Neuron (in vitro differentiated cells): ENCODE data around the gene GPR27.

Source experiments
- H2AFZ ChIP-seq: one replicate; pipeline ENCODE4 v1.6.1; 2013; ENCODE audit warnings: low read depth, mild to moderate bottlenecking, inconsistent platforms, low read length, moderate library complexity
- H3K27me3 ChIP-seq: one replicate; pipeline ENCODE4 v1.6.1; 2013; ENCODE audit warnings: low read length; ENCODE audit not compliant: insufficient read depth
- H3K36me3 ChIP-seq: one replicate; pipeline ENCODE4 v1.6.1; 2013; ENCODE audit warnings: low read length; ENCODE audit not compliant: insufficient read depth
- H3K4me1 ChIP-seq: one replicate; pipeline ENCODE4 v1.6.1; 2013; ENCODE audit warnings: low read length; ENCODE audit not compliant: insufficient read depth
- H3K4me3 ChIP-seq: 2 replicates; pipeline ENCODE4 v1.5.1; 2013; ENCODE audit warnings: mild to moderate bottlenecking, low read length, moderate library complexity
- H3K9me3 ChIP-seq: one replicate; pipeline ENCODE4 v1.6.1; 2013; ENCODE audit warnings: low read length

Gene GPR27

GRCh38 chr3:71784201-71784913 is 30.7 kb downstream of the GPR27 start:
- Histone ChIP-seq H3K4me1 (peaks cover 13% of the 10 kb centered on the region), H3K36me3 (no peaks in the 10 kb centered on the region), H3K9me3 (no peaks in the 10 kb centered on the region), H2AFZ (no peak overlapping the region), H3K27me3 (peaks cover 71% of the 10 kb centered on the region), H3K4me3 (no peak overlapping the region)

DNA sequence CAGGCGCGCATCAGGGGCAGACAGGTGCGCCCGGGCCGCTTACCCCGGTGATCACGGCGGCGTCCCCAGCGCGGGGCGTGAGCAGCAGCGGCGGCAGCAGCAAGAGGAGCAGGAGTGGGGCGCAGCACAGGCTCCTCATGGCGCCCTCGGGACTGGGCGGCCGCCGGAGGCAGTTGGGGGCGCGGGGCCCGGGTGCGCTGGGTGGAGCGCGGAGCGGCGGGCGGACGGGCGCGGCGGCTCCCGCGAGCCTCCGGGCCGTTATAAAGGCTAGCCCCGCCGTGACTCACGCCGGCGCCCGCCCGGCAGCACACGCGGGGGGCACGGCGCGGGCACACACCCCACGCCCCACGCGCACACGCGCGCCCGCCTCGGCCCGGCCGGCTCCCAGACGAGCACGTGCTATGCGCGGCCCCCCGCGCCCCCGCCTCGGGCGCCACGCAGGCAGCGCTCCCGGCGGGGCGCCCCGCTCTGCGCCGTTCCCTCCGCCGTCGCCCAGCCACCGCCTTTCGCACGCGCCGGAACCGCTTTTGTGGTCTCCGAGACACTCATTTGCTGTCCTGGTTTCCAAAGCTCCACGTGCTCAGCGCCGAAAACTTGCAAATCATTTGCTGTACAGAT is 31.4 kb downstream of the GPR27 start, which contains the start of gene PROK2:
Gene PROK2 (minus strand): TSS at position 235 of the 618 bp plus-strand sequence. CDS start 96 bp downstream, at position 139.
- no peaks in the 10 kb centered on the region for H3K9me3 ChIP-seq
- H2AFZ ChIP-seq, result no peak within 1 kb of the TSS
- no peak within 1 kb of the TSS for H3K4me3 ChIP-seq
- H3K4me1 ChIP-seq, result peaks cover 13% of the 10 kb centered on the region
- peaks cover 73% of the 10 kb centered on the region for H3K27me3 ChIP-seq
- no peaks in the 10 kb centered on the region for H3K36me3 ChIP-seq

GRCh38 chr3:71785532-71786216 is 32.0 kb downstream of the GPR27 start:
- Histone ChIP-seq H3K9me3 (no peaks in the 10 kb centered on the region), H3K4me3 (no peak overlapping the region), H2AFZ (no peak overlapping the region), H3K27me3 (peaks cover 67% of the 10 kb centered on the region), H3K36me3 (no peaks in the 10 kb centered on the region), H3K4me1 (peaks cover 13% of the 10 kb centered on the region)

DNA sequence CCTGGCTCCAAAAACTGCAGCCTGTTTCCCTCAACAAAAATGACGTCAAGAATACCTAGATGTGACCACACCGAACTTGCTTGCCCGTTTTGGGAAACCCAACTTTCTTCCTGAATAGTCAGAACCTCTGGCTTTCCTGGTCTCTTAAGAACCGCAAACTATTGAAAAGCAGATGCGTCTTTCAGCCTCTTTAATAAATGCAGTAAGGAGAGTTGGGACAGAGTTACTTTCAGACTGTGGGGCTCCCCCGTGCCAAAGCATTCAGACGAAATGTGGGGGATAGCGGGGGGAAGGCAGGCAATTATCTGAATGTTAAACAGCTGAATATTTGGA is 32.5 kb downstream of the GPR27 start:
- no peaks in the 10 kb centered on the region for H3K9me3 ChIP-seq
- H3K27me3 ChIP-seq, result peaks cover 64% of the 10 kb centered on the region
- no peaks in the 10 kb centered on the region for H3K36me3 ChIP-seq
- H3K4me3 ChIP-seq, result no peak overlapping the region
- H2AFZ ChIP-seq, result no peak overlapping the region
- H3K4me1 ChIP-seq, result peaks cover 13% of the 10 kb centered on the region

DNA sequence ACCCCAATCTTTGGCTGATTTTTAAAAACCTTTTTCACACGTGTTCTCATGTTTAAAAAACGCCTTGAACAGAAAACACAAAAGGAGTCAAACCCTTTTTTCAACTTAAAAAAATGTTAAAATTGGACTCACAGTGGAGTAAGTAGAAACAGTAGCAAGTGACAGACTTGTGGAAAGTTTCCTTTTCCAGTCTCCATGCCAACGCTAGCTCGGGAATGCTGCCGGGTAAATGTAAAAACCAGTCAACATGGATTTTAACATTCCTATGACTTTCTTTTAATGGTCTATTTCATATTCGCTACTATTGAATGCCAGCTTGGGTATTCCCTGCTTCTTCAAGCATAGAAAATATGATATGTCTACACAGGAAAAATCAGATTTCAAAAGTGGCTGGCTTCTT is 32.9 kb downstream of the GPR27 start:
- H2AFZ ChIP-seq, result no peak overlapping the region
- H3K4me3 ChIP-seq, result no peak overlapping the region
- H3K27me3 ChIP-seq, result peaks cover 63% of the 10 kb centered on the region
- H3K36me3 ChIP-seq, result no peaks in the 10 kb centered on the region
- peaks cover 13% of the 10 kb centered on the region for H3K4me1 ChIP-seq
- H3K9me3 ChIP-seq, result no peaks in the 10 kb centered on the region

DNA sequence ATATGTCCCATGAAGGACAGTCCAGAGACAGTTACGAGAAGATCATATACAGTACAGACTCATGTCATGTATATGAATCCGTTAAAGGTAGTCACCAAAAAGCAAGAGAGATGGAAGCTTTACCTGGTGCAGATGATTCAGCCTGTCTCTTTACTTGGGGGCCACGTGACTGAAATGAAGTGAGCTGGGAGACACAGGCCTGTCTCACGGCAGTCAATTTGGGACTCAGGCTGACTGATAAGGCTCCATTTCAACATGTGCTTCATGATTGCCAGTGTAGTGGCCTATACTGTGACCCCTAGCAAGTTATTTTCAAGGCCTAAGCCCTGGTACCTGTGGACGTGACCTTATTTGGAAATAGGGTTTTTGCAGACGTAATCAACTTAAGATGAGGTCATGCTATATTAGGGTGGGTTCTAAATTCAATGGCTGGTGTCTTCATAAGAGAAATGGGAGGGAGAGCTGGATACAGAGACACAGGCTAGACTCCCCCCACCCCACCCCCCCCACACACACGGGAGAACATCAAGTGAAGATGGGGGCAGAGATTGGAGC is 34.3 kb downstream of the GPR27 start:
- Histone ChIP-seq H3K4me1 (peaks cover 13% of the 10 kb centered on the region), H2AFZ (no peak overlapping the region), H3K9me3 (no peaks in the 10 kb centered on the region), H3K4me3 (no peak overlapping the region), H3K36me3 (no peaks in the 10 kb centered on the region), H3K27me3 (peaks cover 55% of the 10 kb centered on the region)

DNA sequence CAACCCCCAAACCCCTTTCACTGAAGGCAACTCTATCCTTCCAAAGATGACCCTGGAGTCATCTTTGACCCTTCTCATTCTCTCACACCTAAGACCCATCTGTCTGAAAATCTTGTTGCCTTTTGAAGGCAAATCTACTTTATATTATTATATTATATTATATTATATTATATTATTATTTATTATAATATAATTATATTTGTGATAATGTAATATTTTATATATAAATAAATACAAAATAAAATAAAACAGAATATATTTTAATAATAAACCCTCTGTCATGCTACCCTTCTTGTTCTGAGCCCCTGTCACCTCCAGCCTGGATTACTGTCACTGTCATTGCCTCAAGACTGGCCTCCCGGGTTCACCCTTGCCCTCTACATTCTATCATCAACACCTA is 36.3 kb downstream of the GPR27 start:
- H2AFZ ChIP-seq, result no peak overlapping the region
- peaks cover 40% of the 10 kb centered on the region for H3K27me3 ChIP-seq
- no peaks in the 10 kb centered on the region for H3K9me3 ChIP-seq
- no peaks in the 10 kb centered on the region for H3K36me3 ChIP-seq
- H3K4me1 ChIP-seq, result peaks cover 13% of the 10 kb centered on the region
- no peak overlapping the region for H3K4me3 ChIP-seq

GRCh38 chr3:71791634-71792033 is 38.0 kb downstream of the GPR27 start:
- Histone ChIP-seq H3K4me3 (no peak overlapping the region), H3K27me3 (peaks cover 33% of the 10 kb centered on the region), H3K9me3 (no peaks in the 10 kb centered on the region), H2AFZ (no peak overlapping the region), H3K4me1 (peaks cover 2% of the 10 kb centered on the region), H3K36me3 (no peaks in the 10 kb centered on the region)

DNA sequence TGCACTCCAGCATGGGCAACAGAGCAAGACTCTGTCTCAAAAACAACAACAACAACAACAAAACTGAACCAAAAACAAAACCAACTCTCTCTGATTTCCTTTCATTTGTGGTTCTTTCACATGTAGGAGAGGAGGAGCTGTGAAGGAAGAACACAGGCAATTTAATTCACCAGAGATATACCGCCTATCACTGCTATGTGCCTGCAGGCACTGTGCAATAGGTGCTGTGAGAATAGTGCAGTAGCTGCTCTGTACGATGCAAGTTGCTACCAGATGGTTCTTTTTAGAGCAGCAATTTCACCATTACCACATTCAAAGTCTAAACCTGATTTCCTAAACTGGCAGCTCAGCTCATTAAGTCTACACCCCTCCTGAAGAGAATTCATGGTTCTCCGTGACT is 42.6 kb downstream of the GPR27 start:
- Histone ChIP-seq H3K4me1 (no peaks in the 10 kb centered on the region), H3K9me3 (no peaks in the 10 kb centered on the region), H3K36me3 (no peaks in the 10 kb centered on the region), H3K27me3 (peaks cover 24% of the 10 kb centered on the region), H2AFZ (no peak overlapping the region), H3K4me3 (no peak overlapping the region)

DNA sequence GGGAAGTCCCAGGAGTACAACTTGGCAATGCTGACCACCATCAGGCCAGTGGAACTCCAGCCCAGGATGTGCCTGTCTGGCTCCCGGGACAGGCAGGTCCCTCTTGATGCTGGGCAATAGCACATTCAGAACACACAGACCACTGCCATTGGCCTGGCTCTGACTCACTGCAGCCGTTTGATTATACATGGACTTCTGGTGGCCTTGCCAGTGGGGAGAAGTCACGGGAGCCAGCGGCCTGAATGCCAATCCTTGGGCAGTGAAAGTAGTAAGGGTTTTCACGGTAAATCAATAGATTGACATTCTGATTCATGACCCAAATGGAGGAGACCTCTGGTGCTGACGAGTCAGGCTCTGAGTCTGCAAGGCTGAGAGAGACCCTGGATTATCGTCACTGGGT is 43.8 kb downstream of the GPR27 start:
- peaks cover 19% of the 10 kb centered on the region for H3K27me3 ChIP-seq

DNA sequence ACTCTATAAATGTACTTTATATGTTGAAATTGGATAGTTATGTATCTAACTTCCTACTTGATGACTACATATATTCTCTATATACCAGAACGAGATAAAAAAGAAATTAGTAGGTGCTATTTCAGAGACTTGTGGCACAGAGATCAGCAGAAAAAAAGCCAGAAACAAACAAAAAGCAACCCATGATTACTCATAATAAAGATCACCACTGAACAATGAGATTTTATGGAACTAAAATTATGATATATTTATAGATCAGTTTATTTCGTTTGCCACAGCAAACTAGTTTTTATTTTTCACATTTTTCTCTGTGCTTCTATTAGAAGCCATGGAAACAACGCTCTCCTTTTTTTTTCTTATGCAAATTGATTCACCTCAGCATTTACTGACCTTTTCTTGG is 46.4 kb downstream of the GPR27 start:
- H3K36me3 ChIP-seq, result no peaks in the 10 kb centered on the region
- H3K4me1 ChIP-seq, result no peaks in the 10 kb centered on the region
- H3K4me3 ChIP-seq, result no peak overlapping the region
- no peak overlapping the region for H2AFZ ChIP-seq
- peaks cover 15% of the 10 kb centered on the region for H3K27me3 ChIP-seq
- H3K9me3 ChIP-seq, result no peaks in the 10 kb centered on the region

More for the DNA sequence above, 43.8 kb downstream of the GPR27 start:
- H3K36me3 ChIP-seq, result no peaks in the 10 kb centered on the region
- H3K9me3 ChIP-seq, result no peaks in the 10 kb centered on the region
- no peak overlapping the region for H3K4me3 ChIP-seq
- H2AFZ ChIP-seq, result no peak overlapping the region
- H3K4me1 ChIP-seq, result no peaks in the 10 kb centered on the region

DNA sequence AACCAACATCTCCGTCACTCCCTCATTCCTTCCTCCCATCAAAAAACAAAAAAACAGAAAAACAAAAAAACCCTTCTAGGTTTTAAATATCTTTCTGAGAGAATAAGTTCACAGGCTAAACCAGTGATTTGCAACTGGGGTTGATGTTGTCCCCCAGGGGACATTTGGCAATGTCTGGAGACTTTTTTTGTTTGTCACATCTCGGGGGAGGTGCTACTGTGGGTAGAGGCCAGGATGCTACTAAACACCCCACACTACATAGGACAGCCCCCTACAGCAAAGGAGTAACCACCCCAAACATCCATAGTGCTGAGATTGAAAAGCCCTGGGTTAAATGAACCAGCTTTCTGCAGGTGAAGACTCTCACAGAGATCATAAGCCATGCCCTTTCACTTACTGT is 48.3 kb downstream of the GPR27 start:
- H3K27me3 ChIP-seq, result peaks cover 7% of the 10 kb centered on the region
- no peaks in the 10 kb centered on the region for H3K4me1 ChIP-seq
- no peaks in the 10 kb centered on the region for H3K36me3 ChIP-seq
- H2AFZ ChIP-seq, result no peak overlapping the region
- H3K9me3 ChIP-seq, result no peaks in the 10 kb centered on the region
- no peak overlapping the region for H3K4me3 ChIP-seq

GRCh38 chr3:71803248-71803647 is 49.6 kb downstream of the GPR27 start:
- Histone ChIP-seq H3K4me3 (no peak overlapping the region), H2AFZ (no peak overlapping the region), H3K4me1 (no peaks in the 10 kb centered on the region), H3K9me3 (no peaks in the 10 kb centered on the region), H3K27me3 (peaks cover 4% of the 10 kb centered on the region), H3K36me3 (no peaks in the 10 kb centered on the region)
